Ishikawa (cell line): ENCODE results near the gene GNAT2.

Source experiments
- CEBPB ChIP-seq: IDR thresholded peaks from 2 replicates; pipeline ENCODE4 v1.6.1; 2012
- CREB1 ChIP-seq: IDR thresholded peaks from 2 replicates; pipeline ENCODE4 v1.6.1; 2012; ENCODE audit warnings: low read depth
- EGR1 ChIP-seq: IDR thresholded peaks from 2 replicates; pipeline ENCODE4 v1.6.1; 2012
- EP300 ChIP-seq: IDR thresholded peaks from 2 replicates; pipeline ENCODE4 v1.6.1; 2012; ENCODE audit warnings: borderline replicate concordance
- FOXM1 ChIP-seq: IDR thresholded peaks from 2 replicates; pipeline ENCODE4 v1.6.1; 2012; ENCODE audit warnings: low read depth, borderline replicate concordance
- MAX ChIP-seq: IDR thresholded peaks from 2 replicates; pipeline ENCODE4 v1.6.1; 2012
- NFIC ChIP-seq: IDR thresholded peaks from 2 replicates; pipeline ENCODE4 v1.6.1; 2012
- RAD21 ChIP-seq: IDR thresholded peaks from 2 replicates; pipeline ENCODE4 v1.6.1; 2012; ENCODE audit warnings: low read depth
- TAF1 ChIP-seq: IDR thresholded peaks from 2 replicates; pipeline ENCODE4 v1.6.1; 2012; ENCODE audit warnings: low read depth, mild to moderate bottlenecking
- TCF12 ChIP-seq: IDR thresholded peaks from 2 replicates; pipeline ENCODE4 v1.6.1; 2012; ENCODE audit warnings: low read depth
- TEAD4 ChIP-seq: IDR thresholded peaks from 2 replicates; pipeline ENCODE4 v1.6.1; 2012
- USF1 ChIP-seq: IDR thresholded peaks from 2 replicates; pipeline ENCODE4 v1.6.1; 2012
- YY1 ChIP-seq: IDR thresholded peaks from 2 replicates; pipeline ENCODE4 v1.6.1; 2012; ENCODE audit warnings: low read depth
- ZBTB7A ChIP-seq: IDR thresholded peaks from 2 replicates; pipeline ENCODE4 v1.6.1; 2012; ENCODE audit warnings: low read depth
- TF ChIP-seq, protein P1 (sequence below): IDR thresholded peaks from 2 replicates; pipeline ENCODE4 v1.6.1; 2012; ENCODE audit warnings: low read depth, mild to moderate bottlenecking

Gene GNAT2

DNA sequence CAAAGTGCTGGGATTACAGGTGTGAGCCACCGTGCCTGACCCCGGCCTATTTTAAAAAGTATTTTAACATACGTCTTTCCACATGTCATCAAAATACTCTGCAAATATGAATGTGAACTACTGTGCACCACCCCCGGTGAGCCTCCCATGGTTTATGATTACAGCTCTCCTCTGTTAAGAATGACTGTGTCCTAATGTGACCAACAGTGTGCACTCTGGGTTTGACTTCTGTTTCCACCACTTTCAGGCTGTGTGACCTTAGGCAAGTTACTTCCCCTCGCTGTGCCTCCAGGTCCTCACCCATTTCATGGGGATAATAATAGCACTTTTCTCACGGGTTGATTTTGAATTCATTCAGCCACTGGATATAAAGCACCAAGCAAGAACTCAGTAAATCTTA, 14.9 kb upstream of the GNAT2 start:
- TF ChIP-seq FOXM1 (no peak), NFIC (no peak), USF1 (no peak), TEAD4 (no peak), RAD21 (no peak), TCF12 (no peak), EGR1 (no peak), CREB1 (no peak), TAF1 (no peak), YY1 (no peak), EP300 (no peak)
- TF ChIP-seq, protein P1, sequence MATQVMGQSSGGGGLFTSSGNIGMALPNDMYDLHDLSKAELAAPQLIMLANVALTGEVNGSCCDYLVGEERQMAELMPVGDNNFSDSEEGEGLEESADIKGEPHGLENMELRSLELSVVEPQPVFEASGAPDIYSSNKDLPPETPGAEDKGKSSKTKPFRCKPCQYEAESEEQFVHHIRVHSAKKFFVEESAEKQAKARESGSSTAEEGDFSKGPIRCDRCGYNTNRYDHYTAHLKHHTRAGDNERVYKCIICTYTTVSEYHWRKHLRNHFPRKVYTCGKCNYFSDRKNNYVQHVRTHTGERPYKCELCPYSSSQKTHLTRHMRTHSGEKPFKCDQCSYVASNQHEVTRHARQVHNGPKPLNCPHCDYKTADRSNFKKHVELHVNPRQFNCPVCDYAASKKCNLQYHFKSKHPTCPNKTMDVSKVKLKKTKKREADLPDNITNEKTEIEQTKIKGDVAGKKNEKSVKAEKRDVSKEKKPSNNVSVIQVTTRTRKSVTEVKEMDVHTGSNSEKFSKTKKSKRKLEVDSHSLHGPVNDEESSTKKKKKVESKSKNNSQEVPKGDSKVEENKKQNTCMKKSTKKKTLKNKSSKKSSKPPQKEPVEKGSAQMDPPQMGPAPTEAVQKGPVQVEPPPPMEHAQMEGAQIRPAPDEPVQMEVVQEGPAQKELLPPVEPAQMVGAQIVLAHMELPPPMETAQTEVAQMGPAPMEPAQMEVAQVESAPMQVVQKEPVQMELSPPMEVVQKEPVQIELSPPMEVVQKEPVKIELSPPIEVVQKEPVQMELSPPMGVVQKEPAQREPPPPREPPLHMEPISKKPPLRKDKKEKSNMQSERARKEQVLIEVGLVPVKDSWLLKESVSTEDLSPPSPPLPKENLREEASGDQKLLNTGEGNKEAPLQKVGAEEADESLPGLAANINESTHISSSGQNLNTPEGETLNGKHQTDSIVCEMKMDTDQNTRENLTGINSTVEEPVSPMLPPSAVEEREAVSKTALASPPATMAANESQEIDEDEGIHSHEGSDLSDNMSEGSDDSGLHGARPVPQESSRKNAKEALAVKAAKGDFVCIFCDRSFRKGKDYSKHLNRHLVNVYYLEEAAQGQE: no peak

DNA sequence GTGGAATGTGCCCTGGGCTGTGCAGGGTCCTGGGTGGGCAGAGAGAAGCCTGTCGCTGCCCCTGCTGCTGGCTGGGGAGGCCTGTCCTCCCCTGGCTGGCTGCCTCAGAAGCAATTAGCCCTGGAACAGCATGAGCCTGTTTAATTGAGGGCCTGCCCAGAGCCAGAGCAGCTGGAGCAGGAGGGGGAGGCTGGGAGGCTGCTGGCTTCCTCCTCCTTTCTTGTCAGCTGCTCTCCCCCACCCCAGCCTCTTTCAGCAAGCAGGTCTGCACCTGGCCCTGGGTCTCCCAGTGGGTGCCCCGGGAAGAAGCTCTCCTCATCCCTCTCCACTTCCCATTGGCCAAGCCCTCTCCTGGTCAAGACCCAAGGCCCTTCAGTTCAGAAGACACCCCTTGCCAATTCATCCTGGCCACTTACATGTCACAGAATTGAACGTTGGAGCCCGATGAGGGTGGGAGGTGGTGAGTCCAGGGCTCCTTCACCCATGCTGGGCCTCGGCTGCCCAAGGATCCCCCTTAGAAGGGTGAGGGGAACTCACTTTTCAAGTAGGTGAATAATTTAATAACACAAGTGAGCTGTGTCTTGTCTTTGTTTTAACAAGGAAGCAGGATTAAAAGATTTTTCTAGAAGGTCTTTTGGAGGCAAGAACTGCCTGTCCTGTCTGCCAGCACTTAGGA, 13.4 kb upstream of the GNAT2 start:
- no peak for TF ChIP-seq CEBPB
- no peak for TF ChIP-seq NFIC

GRCh38 chr1:109631513-109632505, 12.4 kb upstream of the GNAT2 start:
- TF ChIP-seq NFIC: no peak
- TF ChIP-seq TCF12: no peak
- TF ChIP-seq RAD21: no peak
- TF ChIP-seq EGR1: no peak
- no peak for TF ChIP-seq TEAD4
- no peak for TF ChIP-seq USF1
- no peak for TF ChIP-seq CEBPB
- TF ChIP-seq TAF1: no peak
- TF ChIP-seq, protein P1: no peak
- TF ChIP-seq FOXM1: no peak
- TF ChIP-seq MAX: no peak
- TF ChIP-seq ZBTB7A: no peak
- TF ChIP-seq EP300: no peak
- TF ChIP-seq CREB1: no peak

DNA sequence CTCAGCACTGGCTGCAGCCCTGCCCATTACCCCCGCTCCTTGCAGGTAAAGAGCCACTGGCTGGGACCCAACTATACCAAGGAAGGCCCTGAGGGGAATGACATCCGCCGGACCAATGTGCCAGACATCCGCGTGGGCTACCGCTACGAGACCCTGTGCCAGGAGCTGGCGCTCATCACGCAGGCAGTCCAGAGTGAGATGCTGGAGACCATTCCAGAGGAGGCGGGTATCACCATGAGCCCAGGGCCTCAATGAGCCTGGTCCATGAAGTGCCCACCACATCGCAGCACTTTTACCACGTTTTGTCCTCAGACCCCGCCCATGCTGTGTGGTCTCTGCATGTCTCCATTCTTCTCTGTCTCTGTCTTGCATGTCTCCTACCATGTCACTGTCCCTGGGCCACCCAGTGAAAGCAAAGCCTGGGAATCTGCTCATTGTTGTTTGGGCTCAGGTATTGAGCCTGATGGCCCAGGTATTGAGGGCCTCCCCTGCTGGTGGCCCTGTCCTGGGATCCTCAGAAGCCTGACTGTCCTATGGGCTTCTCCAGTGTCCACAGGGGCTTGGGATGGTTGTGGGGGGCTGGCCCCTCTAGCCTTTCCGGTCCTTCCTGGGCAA, 11.6 kb upstream of the GNAT2 start:
- TF ChIP-seq CEBPB (no peak), CREB1 (no peak), TEAD4 (no peak), TAF1 (no peak), FOXM1 (no peak)
- TF ChIP-seq, protein P1: no peak
